Fibroblast of lung (primary cell): ENCODE measurements around the gene SAE1. TPM values are rescaled to one million over a fixed set of nuclear protein-coding genes. Genes with fewer than 3 reads are reported as not detected.
A peak's percentile ranks its signal among the peaks of the same experiment; 100 is the strongest.

Experiments used
- DNase-seq, 2 donors: peaks; one replicate each; pipeline versions ENCODE4 v3.0.0 to v3.0.0-alpha.2; 2010; ENCODE audit warnings: low read depth in 2 of 2
- H2AFZ ChIP-seq: 2 replicates; pipeline ENCODE4 v1.5.1; 2012; ENCODE audit warnings: low read length, control low read depth, inconsistent platforms
- H3K27ac ChIP-seq: 2 replicates; pipeline ENCODE4 v1.5.1; 2011; ENCODE audit warnings: low read length, control low read depth; ENCODE audit not compliant: insufficient read depth
- H3K27me3 ChIP-seq: 2 replicates; pipeline ENCODE4 v1.5.1; 2011; ENCODE audit warnings: mild to moderate bottlenecking, low read length; ENCODE audit not compliant: control insufficient read depth, insufficient read depth
- H3K36me3 ChIP-seq: 2 replicates; pipeline ENCODE4 v1.5.1; 2011; ENCODE audit warnings: low read length; ENCODE audit not compliant: control insufficient read depth, insufficient read depth
- H3K4me1 ChIP-seq: 2 replicates; pipeline ENCODE4 v1.5.1; 2011; ENCODE audit warnings: low read length; ENCODE audit not compliant: control insufficient read depth, insufficient read depth; ENCODE audit errors: extremely low read depth
- H3K4me2 ChIP-seq: 2 replicates; pipeline ENCODE4 v1.5.1; 2011; ENCODE audit warnings: low read length, control low read depth; ENCODE audit not compliant: insufficient read depth; ENCODE audit errors: extremely low read depth
- H3K4me3 ChIP-seq, 4 experiments: fragments of 200-600 bp in 1 of 4; sonication (generic) in 1 of 4; replicated peaks in 1 of 4; 2 replicates each; pipeline ENCODE4 v1.5.1; 2011 to 2016; ENCODE audit warnings: low read length in 4 of 4, low read depth in 3 of 4, mild to moderate bottlenecking in 3 of 4, control low read depth in 2 of 4, inconsistent platforms in 1 of 4, mixed read lengths in 1 of 4; ENCODE audit not compliant: insufficient read depth in 1 of 4; ENCODE audit errors: control extremely low read depth in 1 of 4
- H3K79me2 ChIP-seq: 2 replicates; pipeline ENCODE4 v1.5.1; 2012; ENCODE audit warnings: mild to moderate bottlenecking, low read length, inconsistent platforms; ENCODE audit not compliant: control insufficient read depth, insufficient read depth
- H3K9ac ChIP-seq: 2 replicates; pipeline ENCODE4 v1.5.1; 2011; ENCODE audit warnings: mild to moderate bottlenecking, low read length, control low read depth; ENCODE audit not compliant: insufficient read depth
- H3K9me3 ChIP-seq: 2 replicates; pipeline ENCODE4 v1.5.1; 2012; ENCODE audit warnings: low read depth, low read length; ENCODE audit not compliant: control insufficient read depth, insufficient read depth
- H4K20me1 ChIP-seq: 2 replicates; pipeline ENCODE4 v1.5.1; 2011; ENCODE audit warnings: low read length; ENCODE audit not compliant: control insufficient read depth, insufficient read depth; ENCODE audit errors: extremely low read depth
- CTCF ChIP-seq, 2 donors: IDR thresholded peaks in 1 of 2; conservative IDR thresholded peaks in 1 of 2; 1 replicate in 1 of 2; 2 replicates in 1 of 2; pipeline ENCODE4 v1.5.1; 2011 to 2012; ENCODE audit warnings: low read length in 2 of 2, control low read depth in 1 of 2, inconsistent platforms in 1 of 2, low read depth in 1 of 2, mild to moderate bottlenecking in 1 of 2
- EZH2 ChIP-seq: IDR thresholded peaks from 2 replicates; pipeline ENCODE4 v1.5.1; 2012; ENCODE audit warnings: low read length, control low read depth, mild to moderate bottlenecking; ENCODE audit errors: missing control alignments
- polyA plus RNA-seq, 2 donors: library from polyadenylated mRNA; depleted of rRNA in 1 of 2; stranded (reverse) in 1 of 2; unstranded in 1 of 2; fragments of >200 nt; gene quantifications; 2 replicates each; pipeline ENCODE4 v1.2.1, GENCODE V29; 2011 to 2012; ENCODE audit warnings: missing spikeins in 1 of 2
- total RNA-seq: library from RNA; depleted of rRNA; stranded (reverse); fragments of >200 nt; gene quantifications from 2 replicates; pipeline ENCODE4 v1.2.1, GENCODE V29; 2014

SAE1 gene
- total and polyA plus RNA-seq, 2 donors (not counting 1 experiment from before 2014, with no cell fraction given), result 97.9 to 152 TPM

- H3K79me2 ChIP-seq, result peaks cover 66% of the 10 kb centered on the region
- H3K36me3 ChIP-seq, result peaks cover 14% of the 10 kb centered on the region
- no peak overlapping the region for H3K4me2 ChIP-seq
- H2AFZ ChIP-seq, result no peak overlapping the region
- no peaks in the 10 kb centered on the region for H4K20me1 ChIP-seq
- H3K4me1 ChIP-seq, result peaks cover 6% of the 10 kb centered on the region
- TF ChIP-seq CTCF (conservative IDR thresholded peaks at IDR 0.05 in 1 of 2, IDR thresholded peaks at IDR 0.05 in 1 of 2; ENCODE audit: low read depth in 1 of 2, low read length in 2 of 2) (no peak), EZH2 (no peak)
- no peak overlapping the region for H3K4me3 ChIP-seq
- no peaks in the 10 kb centered on the region for H3K9me3 ChIP-seq
- no peaks in the 10 kb centered on the region for H3K27me3 ChIP-seq
- DNase-seq, result peak in 1 of 2 donors; percentile 85
- H3K9ac ChIP-seq, result no peak overlapping the region
- peak overlapping the region; percentile 25 for H3K27ac ChIP-seq
Measured at GRCh38 chr19:47095476-47096099, 35.0 kb upstream of the SAE1 start.

- no peaks in the 10 kb centered on the region for H3K9me3 ChIP-seq
- DNase-seq, result no peak
- H4K20me1 ChIP-seq, result no peaks in the 10 kb centered on the region
- H3K27me3 ChIP-seq, result no peaks in the 10 kb centered on the region
- H3K27ac ChIP-seq, result no peak overlapping the region
- H3K4me2 ChIP-seq, result no peak overlapping the region
- H2AFZ ChIP-seq, result no peak overlapping the region
- H3K4me1 ChIP-seq, result peaks cover 6% of the 10 kb centered on the region
- peaks cover 72% of the 10 kb centered on the region for H3K79me2 ChIP-seq
- peaks cover 14% of the 10 kb centered on the region for H3K36me3 ChIP-seq
- no peak overlapping the region for H3K9ac ChIP-seq
- TF ChIP-seq CTCF (conservative IDR thresholded peaks at IDR 0.05 in 1 of 2, IDR thresholded peaks at IDR 0.05 in 1 of 2; ENCODE audit: low read depth in 1 of 2, low read length in 2 of 2), result no peak
- no peak for TF ChIP-seq EZH2
- no peak overlapping the region for H3K4me3 ChIP-seq
Measured at GRCh38 chr19:47096100-47096704, 34.4 kb upstream of the SAE1 start.

GRCh38 chr19:47096721-47097120 lies 33.9 kb upstream of the SAE1 start:
- no peak for DNase-seq
- Histone ChIP-seq H3K4me2 (no peak overlapping the region), H3K9ac (no peak overlapping the region), H3K4me1 (peaks cover 6% of the 10 kb centered on the region), H3K9me3 (no peaks in the 10 kb centered on the region), H2AFZ (no peak overlapping the region), H3K79me2 (peaks cover 74% of the 10 kb centered on the region), H3K27me3 (no peaks in the 10 kb centered on the region), H3K4me3 (no peak overlapping the region), H3K36me3 (peaks cover 14% of the 10 kb centered on the region), H4K20me1 (no peaks in the 10 kb centered on the region), H3K27ac (no peak overlapping the region)
- TF ChIP-seq CTCF (conservative IDR thresholded peaks at IDR 0.05 in 1 of 2, IDR thresholded peaks at IDR 0.05 in 1 of 2; ENCODE audit: low read depth in 1 of 2, low read length in 2 of 2), result no peak
- no peak for TF ChIP-seq EZH2
